ENCODE results near the gene ABCF2.

ABCF2 gene

GRCh38 chr7:151225948-151226510 is 976 bp downstream of the ABCF2 start:
- no peak for DNase-seq (ENCODE audit: low read depth in 2 of 2)

- DNase-seq (ENCODE audit: low read depth in 2 of 2) = no peak
Observed at GRCh38 chr7:151223728-151224127, 3.3 kb downstream of the ABCF2 start.

GRCh38 chr7:151218170-151218569 is 8.8 kb downstream of the ABCF2 start:
- DNase-seq (ENCODE audit: low read depth in 2 of 2) = no peak

- no peak for DNase-seq (ENCODE audit: low read depth in 2 of 2)
Observed at GRCh38 chr7:151215396-151215795, 11.6 kb downstream of the ABCF2 start.

- DNase-seq (ENCODE audit: low read depth in 2 of 2) = no peak
Observed at GRCh38 chr7:151213826-151214225, 13.2 kb downstream of the ABCF2 start.

- DNase-seq (ENCODE audit: low read depth in 2 of 2) = no peak
Observed at GRCh38 chr7:151212626-151213025, 14.4 kb downstream of the ABCF2 start.

GRCh38 chr7:151211155-151211772 is 15.7 kb downstream of the ABCF2 start:
- no peak for DNase-seq (ENCODE audit: low read depth in 2 of 2)

- DNase-seq (ENCODE audit: low read depth in 2 of 2) = no peak
Observed at GRCh38 chr7:151210087-151210854, 16.7 kb downstream of the ABCF2 start, which contains the start of gene H2BK1. Gene H2BK1, minus strand, starts transcription at chr7:151210488. Its CDS starts 170 bp downstream, at chr7:151210318.

- DNase-seq (ENCODE audit: low read depth in 2 of 2) = no peak
Observed at GRCh38 chr7:151209588-151209987, 17.4 kb downstream of the ABCF2 start.

- no peak for DNase-seq (ENCODE audit: low read depth in 2 of 2)
Observed at GRCh38 chr7:151208253-151208862, 18.6 kb downstream of the ABCF2 start.

GRCh38 chr7:151207804-151208203 is 19.2 kb downstream of the ABCF2 start:
- DNase-seq (ENCODE audit: low read depth in 2 of 2) = no peak

- no peak for DNase-seq (ENCODE audit: low read depth in 2 of 2)
Observed at GRCh38 chr7:151207315-151207714, 19.7 kb downstream of the ABCF2 start.

GRCh38 chr7:151206914-151207313 is 20.1 kb downstream of the ABCF2 start:
- no peak for DNase-seq (ENCODE audit: low read depth in 2 of 2)

GRCh38 chr7:151205730-151206129 is 21.3 kb downstream of the ABCF2 start:
- no peak for DNase-seq (ENCODE audit: low read depth in 2 of 2)

GRCh38 chr7:151204383-151205032 is 22.5 kb downstream of the ABCF2 start:
- DNase-seq (ENCODE audit: low read depth in 2 of 2) = no peak

- DNase-seq (ENCODE audit: low read depth in 2 of 2) = no peak
Observed at GRCh38 chr7:151202836-151203235, 24.2 kb downstream of the ABCF2 start.

GRCh38 chr7:151201751-151202150 is 25.3 kb downstream of the ABCF2 start:
- DNase-seq (ENCODE audit: low read depth in 2 of 2) = no peak

- DNase-seq (ENCODE audit: low read depth in 2 of 2) = no peak
Observed at GRCh38 chr7:151201344-151201743, 25.7 kb downstream of the ABCF2 start.

- no peak for DNase-seq (ENCODE audit: low read depth in 2 of 2)
Observed at GRCh38 chr7:151198945-151199848, 27.8 kb downstream of the ABCF2 start.

GRCh38 chr7:151197932-151198331 is 29.1 kb downstream of the ABCF2 start:
- DNase-seq (ENCODE audit: low read depth in 2 of 2) = no peak
